Measurements from ENCODE around the gene HCN2. TPM values are rescaled to one million over a fixed set of nuclear protein-coding genes. Genes with fewer than 3 reads are reported as not detected.
"Not testable (repeated sequence)": the region's sequence is repeated elsewhere in the genome, so short reads cannot be mapped to it uniquely, and the experiment has no call there.

The HCN2 gene
- total RNA-seq, 2 experiments from 2014 or later = 0.67 to 0.75 TPM

GRCh38 chr19:629515-629914, 39.8 kb downstream of the HCN2 start:
- CTCF ChIA-PET; H3K27ac Mint-ChIP-seq; ATAC-seq; H3K27me3 Mint-ChIP-seq; DNase-seq; H3K9me3 Mint-ChIP-seq (ENCODE audit: low read depth); H3K4me3 Mint-ChIP-seq: not testable (repeated sequence)
- peaks cover 14% of the 10 kb centered on the region for H3K36me3 Mint-ChIP-seq
- H3K4me1 Mint-ChIP-seq = peaks cover 21% of the 10 kb centered on the region

GRCh38 chr19:629961-630714, 40.5 kb downstream of the HCN2 start:
- H3K36me3 Mint-ChIP-seq = peaks cover 14% of the 10 kb centered on the region
- no peak for DNase-seq
- H3K27ac Mint-ChIP-seq = no peak overlapping the region
- peaks cover 21% of the 10 kb centered on the region for H3K4me1 Mint-ChIP-seq
- CTCF ChIA-PET = interaction anchor here (1.2 kb wide), 2 partner anchors 33 to 46 kb away, joined by 3 to 4 read pairs; no protein-coding TSS in a partner anchor
- no peak for ATAC-seq
- no peak overlapping the region for H3K4me3 Mint-ChIP-seq
- H3K27me3 Mint-ChIP-seq = no peaks in the 10 kb centered on the region
- no peaks in the 10 kb centered on the region for H3K9me3 Mint-ChIP-seq (ENCODE audit: low read depth)

DNA sequence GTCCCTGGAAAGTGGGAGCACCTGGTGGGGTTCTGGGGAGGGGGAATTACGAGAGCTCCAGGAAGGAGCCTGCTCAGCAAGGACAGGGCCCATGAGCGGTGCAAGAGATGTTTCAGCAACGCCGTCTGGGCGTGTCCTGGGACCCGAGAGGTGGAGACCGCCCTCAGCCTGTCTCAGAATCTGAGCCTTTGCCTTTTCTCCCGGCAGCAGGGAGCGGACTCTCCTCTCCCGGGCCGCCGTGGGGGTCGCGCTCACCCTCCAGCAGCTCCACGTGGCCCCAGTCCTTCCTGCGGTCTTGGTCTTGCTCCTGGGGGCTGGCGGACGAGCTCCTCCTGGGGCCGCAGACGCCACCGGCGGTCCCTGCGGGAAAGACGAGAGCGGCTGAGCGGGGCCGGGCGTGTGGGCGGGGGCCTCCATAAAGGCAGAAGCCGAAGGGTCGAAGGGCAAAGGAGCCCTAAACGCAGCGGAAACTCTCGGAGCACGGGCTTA, 42.9 kb downstream of the HCN2 start:
- CTCF ChIA-PET = interaction anchor here (1.5 kb wide), 1 partner anchor 48 kb away, joined by 4 read pairs; no protein-coding TSS in a partner anchor
- H3K4me1 Mint-ChIP-seq = peaks cover 21% of the 10 kb centered on the region
- H3K36me3 Mint-ChIP-seq = peaks cover 11% of the 10 kb centered on the region
- H3K27ac Mint-ChIP-seq = peak overlapping the region; percentile 88
- no peaks in the 10 kb centered on the region for H3K27me3 Mint-ChIP-seq
- peak overlapping the region; percentile 95 for H3K4me3 Mint-ChIP-seq
- DNase-seq (peak; percentile 69), ATAC-seq (peak; percentile 60)
- no peaks in the 10 kb centered on the region for H3K9me3 Mint-ChIP-seq (ENCODE audit: low read depth)

GRCh38 chr19:633068-633785, 43.5 kb downstream of the HCN2 start, which contains the start of gene POLRMT:
TSS of gene POLRMT (minus strand) at chr19:633537. CDS start at chr19:633512, 25 bp downstream.
- CTCF ChIA-PET = interaction anchor here (0.5 to 1.5 kb wide), 6 partner anchors 32 to 611 kb away, joined by 3 to 4 read pairs (median 3); no protein-coding TSS in a partner anchor
- Mint-ChIP-seq H3K36me3 (peaks cover 8% of the 10 kb centered on the region), H3K4me3 (peak within 1 kb of the TSS; percentile 95), H3K9me3 (ENCODE audit: low read depth) (no peaks in the 10 kb centered on the region), H3K27ac (peak within 1 kb of the TSS; percentile 88), H3K4me1 (peaks cover 20% of the 10 kb centered on the region), H3K27me3 (no peaks in the 10 kb centered on the region)
- DNase-seq (peak; percentile 98), ATAC-seq (peak; percentile 91)

GRCh38 chr19:633786-634639, 44.3 kb downstream of the HCN2 start:
- Mint-ChIP-seq H3K36me3 (peaks cover 3% of the 10 kb centered on the region), H3K27ac (peak overlapping the region; percentile 76)

DNA sequence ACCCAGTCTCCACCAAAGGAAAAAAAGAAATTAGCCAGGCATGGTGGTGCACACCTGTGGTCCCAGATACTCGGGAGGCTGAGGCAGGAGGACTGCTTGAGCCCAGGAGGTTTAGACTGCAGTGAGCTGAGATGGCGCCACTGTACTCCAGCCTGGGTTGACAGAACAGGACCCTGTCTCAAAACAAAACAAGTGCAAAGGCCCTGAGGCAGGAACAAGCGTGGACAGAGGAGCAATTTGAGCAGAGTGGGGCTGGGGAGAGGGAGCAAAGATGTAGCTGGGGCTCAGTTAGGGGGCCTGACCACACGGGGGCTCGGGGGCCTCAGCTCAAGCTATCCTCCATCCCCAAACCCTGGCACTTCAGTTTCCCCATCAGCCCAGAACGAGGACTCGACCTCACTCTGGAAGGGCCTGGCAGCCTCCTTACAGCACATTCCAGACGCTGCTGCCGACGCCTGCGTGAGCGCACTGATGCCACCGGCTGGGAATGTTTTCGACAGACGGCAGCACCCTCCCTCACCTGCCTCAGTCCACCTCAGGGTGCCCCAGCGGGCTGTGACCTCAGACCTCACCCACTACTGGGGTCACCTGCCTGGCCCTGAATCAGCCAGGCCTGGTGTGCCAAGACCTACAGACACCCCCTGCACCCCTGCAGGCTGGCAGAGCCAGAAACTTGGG, 45.4 kb downstream of the HCN2 start:
- CTCF ChIA-PET = no interaction called here
- no peak overlapping the region for H3K27ac Mint-ChIP-seq
- peaks cover 3% of the 10 kb centered on the region for H3K27me3 Mint-ChIP-seq
- H3K9me3 Mint-ChIP-seq (ENCODE audit: low read depth) = no peaks in the 10 kb centered on the region
- H3K4me3 Mint-ChIP-seq = no peak overlapping the region
- H3K4me1 Mint-ChIP-seq = peaks cover 21% of the 10 kb centered on the region
- DNase-seq (no peak), ATAC-seq (no peak)
- peaks cover 1% of the 10 kb centered on the region for H3K36me3 Mint-ChIP-seq

More at GRCh38 chr19:633786-634639, 44.3 kb downstream of the HCN2 start:
- Mint-ChIP-seq H3K9me3 (ENCODE audit: low read depth) (no peaks in the 10 kb centered on the region), H3K27me3 (no peaks in the 10 kb centered on the region), H3K4me1 (peaks cover 19% of the 10 kb centered on the region), H3K4me3 (peak overlapping the region; percentile 95)
- ATAC-seq (no peak), DNase-seq (no peak)
- CTCF ChIA-PET = interaction anchor here (0.5 to 1.5 kb wide), 6 partner anchors 32 to 611 kb away, joined by 3 to 4 read pairs (median 3); no protein-coding TSS in a partner anchor

GRCh38 chr19:638906-639252, 49.2 kb downstream of the HCN2 start:
- Mint-ChIP-seq H3K27me3 (peaks cover 3% of the 10 kb centered on the region), H3K4me1 (peaks cover 8% of the 10 kb centered on the region), H3K4me3 (peak overlapping the region; percentile 76), H3K36me3 (no peaks in the 10 kb centered on the region), H3K27ac (no peak overlapping the region), H3K9me3 (ENCODE audit: low read depth) (no peaks in the 10 kb centered on the region)
- DNase-seq (no peak), ATAC-seq (no peak)
- CTCF ChIA-PET = no interaction called here

DNA sequence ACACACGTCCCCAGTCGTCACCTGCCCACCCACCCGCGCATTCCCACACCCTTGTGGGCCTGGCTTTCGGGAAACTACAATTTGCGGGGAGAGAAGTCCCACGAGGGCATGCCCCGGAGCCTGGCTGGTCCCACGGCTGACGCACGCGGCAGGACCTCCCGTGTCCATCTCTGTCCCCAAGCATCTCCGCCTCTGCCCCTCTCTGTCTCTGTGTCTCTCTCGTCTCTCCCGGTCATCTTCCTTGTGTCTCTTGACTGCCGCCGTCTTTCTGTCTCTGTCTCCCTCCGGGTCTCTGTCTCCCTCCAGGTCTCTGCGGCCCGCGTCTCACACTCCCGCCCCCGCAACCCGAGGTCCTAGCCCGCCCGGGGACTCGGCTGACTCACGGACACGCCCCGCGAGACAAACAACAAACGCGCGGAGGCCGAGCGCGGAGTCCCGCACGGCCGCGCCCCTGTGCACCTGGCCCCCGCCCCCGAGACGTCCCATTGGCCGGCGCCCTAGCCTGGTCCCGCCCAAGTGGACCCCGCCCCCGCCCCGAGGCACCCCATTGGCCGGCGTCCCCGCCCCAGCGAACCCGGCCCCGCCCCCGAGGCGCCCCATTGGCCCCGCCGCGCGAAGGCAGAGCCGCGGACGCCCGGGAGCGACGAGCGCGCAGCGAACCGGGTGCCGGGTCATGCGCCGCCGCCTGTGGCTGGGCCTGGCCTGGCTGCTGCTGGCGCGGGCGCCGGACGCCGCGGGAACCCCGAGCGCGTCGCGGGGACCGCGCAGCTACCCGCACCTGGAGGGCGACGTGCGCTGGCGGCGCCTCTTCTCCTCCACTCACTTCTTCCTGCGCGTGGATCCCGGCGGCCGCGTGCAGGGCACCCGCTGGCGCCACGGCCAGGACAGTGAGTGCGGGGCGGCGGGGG, 49.8 kb downstream of the HCN2 start, which contains the start of gene FGF22:
Gene FGF22 (plus strand): TSS at position 627 of the 908 bp plus-strand sequence. CDS start 47 bp downstream, at position 674.
- Mint-ChIP-seq H3K27ac (no peak within 1 kb of the TSS), H3K27me3 (peaks cover 3% of the 10 kb centered on the region), H3K4me1 (peaks cover 5% of the 10 kb centered on the region), H3K36me3 (no peaks in the 10 kb centered on the region), H3K4me3 (peak within 1 kb of the TSS; percentile 76), H3K9me3 (ENCODE audit: low read depth) (no peaks in the 10 kb centered on the region)
- ATAC-seq (peak; percentile 97), DNase-seq (peak; percentile 95)
- CTCF ChIA-PET = interaction anchor here (0.6 kb wide), 1 partner anchor 41 kb away, joined by 3 read pairs; no protein-coding TSS in a partner anchor

GRCh38 chr19:640161-640558, 50.5 kb downstream of the HCN2 start:
- DNase-seq (no peak), ATAC-seq (no peak)
- Mint-ChIP-seq H3K4me1 (peaks cover 5% of the 10 kb centered on the region), H3K27me3 (peaks cover 3% of the 10 kb centered on the region), H3K4me3 (no peak overlapping the region), H3K27ac (no peak overlapping the region), H3K9me3 (ENCODE audit: low read depth) (no peaks in the 10 kb centered on the region), H3K36me3 (no peaks in the 10 kb centered on the region)
- CTCF ChIA-PET = interaction anchor here (0.6 kb wide), 1 partner anchor 42 kb away, joined by 3 read pairs; no protein-coding TSS in a partner anchor

- Mint-ChIP-seq H3K27ac (no peak overlapping the region), H3K4me1 (peaks cover 5% of the 10 kb centered on the region), H3K36me3 (no peaks in the 10 kb centered on the region), H3K9me3 (ENCODE audit: low read depth) (no peaks in the 10 kb centered on the region), H3K27me3 (peaks cover 3% of the 10 kb centered on the region), H3K4me3 (no peak overlapping the region)
- ATAC-seq (no peak), DNase-seq (no peak)
- CTCF ChIA-PET = interaction anchor here (0.9 kb wide), 1 partner anchor 63 kb away, joined by 4 read pairs; no protein-coding TSS in a partner anchor
Observed at GRCh38 chr19:640606-641189, 51.0 kb downstream of the HCN2 start.

DNA sequence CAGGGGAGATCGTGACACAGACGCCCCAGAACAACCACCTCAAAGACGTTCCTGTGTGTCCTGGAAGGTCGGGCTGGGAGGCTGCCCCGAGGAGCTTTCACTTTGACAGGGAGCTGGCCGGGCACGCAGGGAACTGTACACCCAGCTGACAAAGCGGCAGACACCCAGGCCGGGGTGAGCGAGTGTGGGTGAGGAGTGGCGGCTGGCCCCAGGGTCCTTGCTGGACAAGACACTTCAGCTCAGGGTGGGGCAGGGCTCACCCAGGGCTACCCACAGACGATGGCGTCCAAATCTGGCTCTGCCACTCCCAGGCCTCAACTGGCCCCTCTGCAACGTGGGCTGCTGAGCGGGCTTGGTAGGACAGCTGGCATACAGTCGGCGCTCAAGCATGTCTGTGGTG, 52.0 kb downstream of the HCN2 start:
- ATAC-seq = no peak
- no peaks in the 10 kb centered on the region for H3K9me3 Mint-ChIP-seq (ENCODE audit: low read depth)
- no peak overlapping the region for H3K27ac Mint-ChIP-seq
- H3K4me3 Mint-ChIP-seq = no peak overlapping the region
- H3K36me3 Mint-ChIP-seq = peaks cover 4% of the 10 kb centered on the region
- DNase-seq = no peak
- peaks cover 3% of the 10 kb centered on the region for H3K27me3 Mint-ChIP-seq
- H3K4me1 Mint-ChIP-seq = peaks cover 5% of the 10 kb centered on the region
- CTCF ChIA-PET = interaction anchor here (0.9 kb wide), 1 partner anchor 62 kb away, joined by 4 read pairs; no protein-coding TSS in a partner anchor

Measured in activated CD8-positive, alpha-beta memory T cell treated with anti-CD3 and anti-CD28 coated beads, Interleukin-2, amount 10 ng/mL, durations not matched to agents 7 days and 5 days (primary cell).